Activated CD8-positive, alpha-beta memory T cell treated with anti-CD3 and anti-CD28 coated beads, Interleukin-2, amount 50 U/mL, for 24 hours (primary cell): ENCODE measurements around the gene MYLK.

Source experiments
- DNase-seq: peaks from one replicate; pipeline ENCODE4 v3.0.0-alpha.2; 2020; ENCODE audit errors: extremely low read depth

MYLK gene

DNA sequence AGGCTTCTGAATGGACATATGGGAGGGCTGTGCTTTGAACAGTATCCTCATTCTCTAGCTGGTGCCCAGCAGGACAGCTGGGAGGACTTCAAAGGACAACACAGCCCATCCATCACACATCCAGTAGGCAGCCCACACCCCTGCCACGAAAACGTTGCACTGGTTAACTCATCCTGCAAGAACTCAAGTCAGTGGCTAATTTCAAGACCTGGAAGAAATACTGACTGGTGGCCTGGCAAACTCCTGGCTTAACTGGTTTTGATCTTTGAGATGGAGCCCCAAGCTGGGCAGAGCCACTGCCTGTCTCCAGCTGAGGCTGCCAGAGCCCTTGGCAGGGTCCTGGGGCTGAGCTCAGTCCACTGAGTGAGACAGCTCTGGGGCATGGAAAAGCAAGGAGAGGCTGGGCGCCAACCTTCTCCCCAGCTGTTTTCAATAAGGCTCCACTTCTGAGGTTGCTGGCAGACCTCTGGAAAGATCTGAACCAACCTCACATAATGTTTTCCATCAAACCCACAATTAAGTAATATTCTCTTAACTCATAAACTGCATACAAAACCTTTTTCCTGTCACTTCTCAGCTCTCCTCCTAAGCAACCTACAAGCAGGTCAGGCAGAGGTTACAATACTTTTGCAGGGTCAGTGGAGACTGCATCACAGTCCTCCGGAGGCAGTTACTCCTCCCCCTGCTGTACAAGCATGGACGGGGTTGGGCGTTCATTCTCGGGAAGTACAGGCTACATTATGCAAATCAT is 110.3 kb downstream of the MYLK start:
- DNase-seq: no peak

DNA sequence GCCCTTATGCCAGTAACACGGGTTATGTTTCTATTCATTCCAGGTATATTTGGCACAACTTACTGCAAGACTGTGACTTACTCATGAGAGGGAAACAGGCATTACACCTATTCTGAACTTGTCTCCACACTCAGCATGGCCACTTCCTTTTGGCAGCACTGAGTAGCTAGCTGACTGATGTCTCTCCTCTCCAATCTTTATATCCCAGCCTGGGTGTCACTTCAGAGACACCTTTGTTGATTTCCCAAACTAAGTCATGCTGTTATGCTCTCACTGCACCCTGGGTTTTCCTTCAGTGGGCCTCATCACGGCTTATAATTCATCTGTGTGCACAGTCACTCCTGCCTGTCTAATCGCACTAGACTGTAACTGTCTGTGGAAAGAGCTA is 114.8 kb downstream of the MYLK start:
- DNase-seq: no peak

DNA sequence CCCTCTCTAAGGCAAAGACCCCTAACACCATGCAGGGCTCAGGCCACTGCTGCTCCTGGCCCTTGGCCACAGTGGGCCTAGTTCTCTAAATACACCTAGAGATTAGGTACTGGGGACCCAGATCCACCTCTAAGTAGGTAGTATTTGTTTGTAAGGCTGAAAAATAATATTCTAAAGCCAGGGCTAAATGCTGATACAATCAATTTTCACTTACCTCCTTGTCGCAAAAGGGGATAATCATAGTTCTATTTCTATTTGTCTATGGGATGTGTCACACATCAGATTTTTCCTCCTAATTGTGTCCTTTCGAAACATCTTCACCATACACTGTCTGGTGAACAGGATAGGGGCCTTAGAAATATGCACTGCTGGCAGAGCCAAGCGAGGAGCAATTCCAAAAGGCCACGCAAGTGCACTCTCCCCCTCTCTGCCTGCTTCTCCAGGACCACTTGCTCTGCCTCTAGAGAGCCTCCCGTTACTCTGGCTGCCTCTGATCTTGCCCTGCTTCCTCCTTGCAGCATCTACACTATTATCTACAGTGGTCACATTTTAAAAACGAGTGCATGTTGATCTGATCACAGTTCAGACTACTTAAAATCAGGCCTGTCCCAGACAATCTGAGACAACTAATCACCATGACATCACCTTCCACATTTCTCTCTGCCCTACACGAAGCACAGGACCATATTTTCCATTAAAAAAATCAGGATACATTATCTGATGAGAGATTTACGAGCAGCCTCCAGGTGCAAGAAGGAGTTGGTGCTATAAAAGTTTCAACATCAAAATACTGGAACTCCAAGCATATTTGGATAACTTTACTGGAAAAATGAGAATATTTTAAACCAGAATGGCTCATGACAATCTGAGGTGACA is 115.4 kb downstream of the MYLK start:
- no peak for DNase-seq

- no peak for DNase-seq
These were observed 116.4 kb downstream of the MYLK start for GRCh38 chr3:123767564-123768292.

DNA sequence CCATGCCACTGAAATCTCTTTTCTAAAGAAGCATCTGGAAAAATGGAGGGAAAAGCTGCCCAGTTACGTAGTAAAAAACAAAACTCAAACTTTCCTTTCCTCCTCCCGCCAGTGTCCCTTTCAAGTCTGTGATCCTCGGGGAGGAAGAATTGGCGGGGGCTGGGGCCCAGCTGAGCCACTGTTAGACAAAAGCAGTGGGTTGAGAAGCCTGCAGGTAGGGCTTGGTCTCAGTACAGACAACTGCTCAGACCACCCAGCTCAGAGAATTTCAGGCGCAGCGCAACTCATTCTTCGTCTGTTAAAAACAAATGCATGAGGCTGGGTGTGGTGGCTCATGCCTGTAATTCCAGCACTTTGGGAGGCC is 117.1 kb downstream of the MYLK start:
- DNase-seq: no peak

- DNase-seq: no peak
These were observed 117.7 kb downstream of the MYLK start for GRCh38 chr3:123766193-123767008.

GRCh38 chr3:123765475-123766128 is 118.5 kb downstream of the MYLK start:
- no peak for DNase-seq

DNA sequence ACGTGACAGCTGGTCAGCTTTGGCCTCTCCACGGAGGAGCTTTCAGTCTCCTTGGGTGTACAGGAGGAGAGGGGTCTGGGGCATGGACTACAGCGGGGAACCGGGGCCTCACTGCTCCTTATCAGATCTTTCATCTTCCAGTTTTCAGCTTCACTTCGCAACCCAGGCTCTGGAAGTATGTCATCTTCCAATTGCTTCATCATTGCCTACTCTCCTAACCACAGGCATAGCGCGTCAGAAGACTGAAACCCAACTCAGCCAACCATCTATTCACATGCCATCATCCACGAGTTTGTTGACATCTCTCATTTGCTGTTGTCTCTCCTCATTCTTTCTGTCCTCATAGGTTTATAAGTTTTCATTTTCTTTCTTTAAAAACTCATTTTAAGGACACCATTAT is 119.5 kb downstream of the MYLK start:
- DNase-seq: no peak

GRCh38 chr3:123762805-123763204 is 121.3 kb downstream of the MYLK start:
- DNase-seq: no peak

GRCh38 chr3:123760817-123761216 is 123.3 kb downstream of the MYLK start:
- DNase-seq: no peak

GRCh38 chr3:123759871-123760270 is 124.3 kb downstream of the MYLK start:
- DNase-seq: no peak

GRCh38 chr3:123759311-123759710 is 124.8 kb downstream of the MYLK start:
- no peak for DNase-seq

DNA sequence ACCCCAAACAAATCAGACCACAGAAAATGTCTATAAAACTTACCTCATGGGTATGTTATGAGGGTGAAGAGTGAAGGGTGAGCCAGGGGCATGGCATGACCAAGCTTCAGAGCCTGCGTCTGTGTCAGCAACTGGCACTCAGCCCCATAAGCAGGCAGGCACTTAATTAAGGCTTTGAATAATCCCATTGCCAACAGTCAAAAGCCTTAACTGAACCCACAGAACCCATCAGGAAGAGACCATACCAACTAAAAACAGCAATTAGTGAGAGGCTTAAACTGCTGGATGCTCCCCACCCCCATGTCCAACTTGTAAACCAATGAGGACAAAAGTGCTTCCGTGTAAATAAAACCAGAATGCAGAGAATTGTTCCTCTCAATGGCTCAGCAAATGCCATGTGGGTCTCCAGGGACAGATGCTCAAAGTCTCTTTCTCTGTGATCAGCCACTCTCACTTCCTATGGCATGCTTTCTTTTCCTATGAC is 126.0 kb downstream of the MYLK start:
- no peak for DNase-seq

DNA sequence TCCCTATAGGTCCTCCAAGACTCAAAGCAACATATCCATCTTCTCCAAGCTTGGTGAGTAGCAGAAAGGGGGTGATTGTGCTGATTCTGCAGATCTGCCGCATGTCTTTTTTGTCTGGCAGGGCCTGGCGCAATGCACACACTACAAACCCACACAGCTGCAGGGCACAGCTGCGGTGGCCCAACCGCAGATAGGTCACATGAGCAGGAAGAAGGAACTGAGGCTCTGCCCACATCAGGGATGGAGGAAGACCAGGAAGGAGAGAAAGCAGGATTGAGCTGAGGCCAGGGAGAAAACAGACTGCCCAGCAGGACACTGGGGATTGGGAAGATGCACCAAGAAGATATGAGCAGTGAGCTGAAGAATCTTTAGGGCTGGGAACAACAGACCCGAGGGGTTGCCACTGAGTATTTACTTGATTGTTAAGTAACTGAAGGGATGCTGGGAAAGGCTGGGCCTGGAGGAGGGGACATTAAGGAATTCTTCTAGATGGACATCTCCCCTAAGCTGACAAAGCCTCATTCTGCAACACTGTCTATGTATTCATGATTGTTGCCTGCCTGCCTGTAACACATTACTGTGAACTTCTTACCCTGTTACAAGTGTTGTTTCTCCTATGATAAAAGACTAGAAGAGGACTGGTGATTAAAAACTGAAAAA is 126.7 kb downstream of the MYLK start:
- DNase-seq: no peak

DNA sequence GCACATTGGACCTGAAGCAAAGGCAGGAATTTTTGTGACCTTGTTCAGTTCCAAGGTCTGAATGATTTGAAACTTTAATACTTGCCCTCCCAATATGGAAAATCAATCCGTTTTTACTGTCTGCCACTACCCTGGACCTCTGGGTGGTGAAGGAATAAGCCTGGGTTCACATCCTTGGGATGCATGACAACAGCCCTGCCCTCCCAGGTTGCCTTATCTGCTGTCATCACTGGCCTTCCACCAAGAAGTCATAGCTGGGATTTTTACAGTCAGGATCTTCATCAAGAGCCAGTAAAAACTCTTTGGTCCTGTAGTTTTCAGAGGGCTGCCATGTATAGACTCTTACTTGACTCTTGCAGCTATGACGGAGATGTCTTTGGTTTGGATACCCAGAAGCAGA is 128.6 kb downstream of the MYLK start:
- DNase-seq: no peak

GRCh38 chr3:123755085-123755484 is 129.0 kb downstream of the MYLK start:
- DNase-seq: no peak

DNA sequence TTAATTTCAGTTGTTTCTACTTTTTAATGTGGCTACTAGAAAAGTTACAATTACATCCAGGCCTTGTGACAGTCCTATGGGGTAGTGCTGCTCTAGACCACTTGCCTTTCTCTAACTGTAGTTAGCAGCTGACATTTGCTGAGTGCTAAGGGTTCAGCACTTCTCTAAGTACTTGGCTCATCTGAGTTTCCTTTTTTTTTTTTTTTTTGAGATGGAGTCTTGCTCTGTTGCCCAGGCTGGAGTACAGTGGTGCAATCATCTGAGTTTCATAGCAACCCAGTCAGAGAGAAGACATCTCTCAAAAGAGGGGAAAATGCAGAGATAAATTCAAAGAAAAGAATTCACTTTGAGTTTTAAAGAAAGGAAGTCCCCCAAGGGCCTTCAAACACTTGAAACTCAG is 130.8 kb downstream of the MYLK start:
- no peak for DNase-seq

- no peak for DNase-seq
These were observed 131.9 kb downstream of the MYLK start for GRCh38 chr3:123752228-123752627.

DNA sequence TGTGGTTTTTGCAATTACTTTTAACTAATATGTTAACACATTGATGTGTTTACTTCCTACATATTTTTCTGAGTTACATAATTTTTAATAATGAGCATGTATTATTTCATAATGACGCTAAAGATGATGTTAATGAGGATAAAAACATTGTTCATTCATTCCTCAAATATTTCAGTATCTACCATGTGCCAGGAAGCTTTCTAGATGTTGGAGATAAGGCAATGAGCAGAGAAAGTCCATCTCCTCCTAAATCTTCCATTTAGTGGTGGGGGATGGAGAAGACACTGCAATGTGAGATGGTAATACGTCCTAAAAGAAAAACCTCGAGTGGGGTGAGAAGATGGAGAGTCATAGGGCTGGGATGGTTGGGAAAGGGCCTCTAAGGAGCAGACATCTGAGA is 132.7 kb downstream of the MYLK start:
- DNase-seq: no peak

DNA sequence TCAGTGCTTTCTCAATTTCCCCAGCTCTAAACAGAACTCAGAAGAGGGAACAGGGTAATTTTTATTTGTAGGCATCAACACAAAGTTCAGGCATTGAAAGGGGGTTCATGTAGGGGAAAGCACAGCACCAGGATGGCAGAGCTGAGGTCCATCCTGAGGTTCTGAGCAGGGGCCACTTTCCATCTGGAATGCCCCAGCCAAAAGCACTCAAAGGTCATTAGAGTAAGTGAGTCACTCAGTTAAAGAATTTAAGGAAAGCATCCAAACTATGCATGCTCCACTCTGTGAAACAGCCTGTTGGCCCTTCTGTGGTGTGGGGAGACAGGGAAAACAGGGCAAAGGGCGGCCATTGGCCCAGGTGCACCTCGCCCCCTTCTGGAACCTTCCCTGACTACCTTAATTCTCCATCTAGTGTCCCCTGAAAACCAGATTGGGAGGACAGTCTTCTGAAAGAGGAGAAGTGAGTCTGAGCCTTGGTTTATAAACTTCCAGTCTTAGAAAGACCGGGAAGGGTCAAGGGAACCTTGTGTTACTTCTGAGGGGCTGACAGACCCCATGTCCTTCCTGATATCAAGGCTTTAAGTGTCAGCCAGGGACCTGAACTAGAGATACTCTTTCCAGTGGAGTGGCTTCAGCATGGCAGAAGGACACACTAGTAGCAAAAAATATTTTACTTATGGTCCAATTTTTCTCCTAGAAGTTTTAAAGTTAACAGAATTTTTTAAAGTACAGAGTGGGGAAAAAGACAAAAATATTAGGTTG is 133.3 kb downstream of the MYLK start:
- DNase-seq: no peak
